Epithelial cell of proximal tubule (primary cell): ENCODE measurements around the gene TMEM163. TPM values are rescaled to one million over a fixed set of nuclear protein-coding genes. Genes with fewer than 3 reads are reported as not detected.

Experiments used
- DNase-seq: peaks from one replicate; pipeline ENCODE4 v3.0.0-alpha.2; 2011; ENCODE audit warnings: low read depth
- H3K4me3 ChIP-seq: 2 replicates; pipeline ENCODE4 v1.5.1; 2011; ENCODE audit warnings: low read depth, mild to moderate bottlenecking, low read length
- CTCF ChIP-seq: conservative IDR thresholded peaks from 2 replicates; pipeline ENCODE4 v1.5.1; 2012; ENCODE audit warnings: low read depth, mild to moderate bottlenecking, low read length
- total RNA-seq: library from RNA; depleted of rRNA; stranded (reverse); fragments of >200 nt; gene quantifications from 2 replicates; pipeline ENCODE4 v1.2.3, GENCODE V29; 2015

Gene TMEM163
- total RNA-seq, 1 donor from 2014 or later, result 0.40 TPM

- no peak overlapping the region for H3K4me3 ChIP-seq
- peak; percentile 20 for DNase-seq
- no peak for TF ChIP-seq CTCF
These were observed 217.2 kb downstream of the TMEM163 start for GRCh38 chr2:134501476-134502091.

GRCh38 chr2:134500211-134500935, 218.4 kb downstream of the TMEM163 start:
- DNase-seq, result peak; percentile 35
- no peak overlapping the region for H3K4me3 ChIP-seq
- TF ChIP-seq CTCF, result no peak

GRCh38 chr2:134499307-134499926, 219.4 kb downstream of the TMEM163 start:
- no peak overlapping the region for H3K4me3 ChIP-seq
- no peak for TF ChIP-seq CTCF
- DNase-seq, result no peak

- H3K4me3 ChIP-seq, result no peak overlapping the region
- TF ChIP-seq CTCF, result no peak
- DNase-seq, result no peak
These were observed 220.1 kb downstream of the TMEM163 start for GRCh38 chr2:134498654-134499053.

- TF ChIP-seq CTCF, result no peak
- H3K4me3 ChIP-seq, result no peak overlapping the region
- DNase-seq, result peak; percentile 12
These were observed 225.0 kb downstream of the TMEM163 start for GRCh38 chr2:134493797-134494196.

DNA sequence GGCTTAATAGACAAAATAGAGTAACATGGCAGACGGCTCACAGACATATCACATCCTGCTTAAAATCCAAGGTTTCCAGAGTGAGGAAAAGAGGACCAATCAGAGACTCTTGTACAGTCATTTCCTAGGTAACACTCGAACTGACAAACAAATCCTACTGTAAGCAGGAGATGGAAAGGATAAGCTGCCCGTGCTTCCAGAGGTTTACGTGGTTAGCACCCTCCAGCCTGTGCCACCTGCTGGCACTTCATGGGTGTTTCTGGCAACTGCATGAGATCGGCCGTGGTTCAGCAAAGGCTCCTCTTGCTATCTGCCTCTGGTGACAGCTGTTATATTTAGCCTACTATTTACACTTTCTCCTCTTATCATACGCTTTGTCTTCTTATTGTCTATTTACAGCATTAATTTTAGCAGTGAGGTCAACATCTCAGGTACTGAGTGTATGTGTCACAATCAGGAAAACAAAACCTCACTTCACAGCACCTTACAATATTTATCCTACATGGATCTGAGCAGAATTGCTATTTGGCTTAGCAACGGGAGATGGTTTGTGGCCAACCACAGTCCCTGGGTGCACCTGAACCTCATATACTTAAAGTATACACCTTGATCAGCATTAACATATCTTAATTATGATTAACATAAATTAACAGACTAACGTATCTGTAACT, 226.9 kb downstream of the TMEM163 start:
- H3K4me3 ChIP-seq, result no peak overlapping the region
- peak; percentile 60 for TF ChIP-seq CTCF
- DNase-seq, result peak; percentile 9
